K562 (cell line): ENCODE results near the gene PRELID1. TPM values are rescaled to one million over a fixed set of nuclear protein-coding genes. Genes with fewer than 3 reads are reported as not detected.

ENCODE experiments used
- ATF3 ChIP-seq, 2 experiments: fragments of 450-650 bp in 1 of 2; sonication (generic) in 1 of 2; formaldehyde crosslinking in 1 of 2; IDR thresholded peaks in 1 of 2; conservative IDR thresholded peaks in 1 of 2; 2 replicates each; pipeline versions ENCODE4 v1.6.1 to v1.8.1; 2016 to 2023; ENCODE audit warnings: mild to moderate bottlenecking in 2 of 2, moderate library complexity in 2 of 2, inconsistent platforms in 1 of 2, missing genetic modification reagents in 1 of 2
- COPS2 ChIP-seq: fragments of 450-650 bp; conservative IDR thresholded peaks from 2 replicates; pipeline ENCODE4 v1.6.1; 2016; ENCODE audit warnings: mild to moderate bottlenecking, moderate library complexity
- CUX1 ChIP-seq: fragments of 200-800 bp; sonication (Bioruptor generic); IDR thresholded peaks from 2 replicates; pipeline ENCODE4 v1.6.1; 2016; ENCODE audit warnings: missing genetic modification characterization, missing compliant biosample characterization
- ELK1 ChIP-seq: sonication (generic); formaldehyde crosslinking; IDR thresholded peaks from 2 replicates; pipeline ENCODE4 v1.8.1; 2022; ENCODE audit warnings: missing genetic modification reagents
- GATAD2A ChIP-seq: fragments of 450-650 bp; IDR thresholded peaks from 2 replicates; pipeline ENCODE4 v1.6.1; 2017
- LCOR ChIP-seq: sonication (generic); formaldehyde crosslinking; IDR thresholded peaks from 2 replicates; pipeline ENCODE4 v1.8.0; 2022; ENCODE audit warnings: mild to moderate bottlenecking, missing genetic modification reagents
- MED1 ChIP-seq: sonication (generic); formaldehyde crosslinking; IDR thresholded peaks from 2 replicates; pipeline ENCODE4 v1.8.1; 2023; ENCODE audit warnings: missing genetic modification reagents, borderline replicate concordance
- NCOA1 ChIP-seq: fragments of 450-650 bp; IDR thresholded peaks from 2 replicates; pipeline ENCODE4 v1.6.1; 2016; ENCODE audit warnings: low read depth
- NFIC ChIP-seq: fragments of 450-650 bp; IDR thresholded peaks from 2 replicates; pipeline ENCODE4 v1.6.1; 2017; ENCODE audit warnings: mild to moderate bottlenecking, inconsistent platforms
- NONO ChIP-seq, 2 experiments: fragments of 200-400 bp in 1 of 2; fragments of 450-650 bp in 1 of 2; formaldehyde crosslinking in 1 of 2; IDR thresholded peaks; 2 replicates each; pipeline ENCODE4 v1.6.1; 2017; ENCODE audit warnings: low read depth in 2 of 2, mild to moderate bottlenecking in 2 of 2, moderate library complexity in 2 of 2, low read length in 1 of 2
- SREBF1 ChIP-seq: fragments of 150-350 bp; IDR thresholded peaks from 2 replicates; pipeline ENCODE4 v1.6.1; 2014; ENCODE audit warnings: antibody characterized with exemption, low read depth, low read length, borderline replicate concordance
- TFAM ChIP-seq: fragments of 250-450 bp; sonication (Bioruptor Pico); conservative IDR thresholded peaks from 2 replicates; pipeline ENCODE4 v1.5.0; 2021; ENCODE audit warnings: mild to moderate bottlenecking, moderate library complexity
- THAP7 ChIP-seq: fragments of 250-450 bp; sonication (Bioruptor Pico); IDR thresholded peaks from 2 replicates; pipeline ENCODE4 v1.5.0; 2021
- XRCC3 ChIP-seq: fragments of 450-650 bp; IDR thresholded peaks from 2 replicates; pipeline ENCODE4 v1.6.1; 2017; ENCODE audit warnings: mild to moderate bottlenecking, moderate library complexity
- YY1 ChIP-seq, 3 experiments: IDR thresholded peaks; 2 replicates each; pipeline ENCODE4 v1.6.1; 2011; ENCODE audit warnings: low read length in 2 of 3, mild to moderate bottlenecking in 2 of 3, moderate library complexity in 2 of 3, borderline replicate concordance in 1 of 3, control low read depth in 1 of 3, low read depth in 1 of 3; ENCODE audit not compliant: insufficient read depth in 3 of 3, insufficient replicate concordance in 2 of 3, control insufficient read depth in 1 of 3, insufficient read length in 1 of 3; ENCODE audit errors: extremely low read depth in 1 of 3
- ZBTB34 ChIP-seq: fragments of 250-450 bp; sonication (Bioruptor Pico); IDR thresholded peaks from 2 replicates; pipeline ENCODE4 v1.8.0; 2021; ENCODE audit warnings: mild to moderate bottlenecking, moderate library complexity
- ZEB2 ChIP-seq: fragments of 450-650 bp; IDR thresholded peaks from 2 replicates; pipeline ENCODE4 v1.6.1; 2016
- polyA plus RNA-seq, 8 experiments: library from polyadenylated mRNA; depleted of rRNA in 4 of 8; stranded (reverse) in 5 of 8; unstranded in 3 of 8; fragments of >200 nt; fragmentation: Nextera tagmentation in 2 of 8; fragmentation: Illumina TruSeq in 1 of 8; extraction: Ambion mirVana in 2 of 8; extraction: Trizol in 1 of 8; gene quantifications; 2 replicates each; pipeline versions ENCODE4 v1.2.1 to v1.2.3, GENCODE V29; 2011 to 2014; ENCODE audit warnings: inconsistent platforms in 1 of 8, missing spikeins in 1 of 8
- total RNA-seq, 7 experiments: library from RNA; depleted of rRNA in 6 of 7; stranded (reverse); fragments of >200 nt in 6 of 7; fragmentation: Illumina TruSeq in 2 of 7; extraction: Trizol in 2 of 7; gene quantifications; 2 replicates each; pipeline versions ENCODE4 v1.2.1 to v1.2.3, GENCODE V29; 2011 to 2021; ENCODE audit warnings: low replicate concordance in 1 of 7

The PRELID1 gene
- total and polyA plus RNA-seq, 9 of the 15 experiments (the other 6 are each of a cell fraction or from before 2014, with no cell fraction given): 40.1 to 484 (median 340) TPM

- TF ChIP-seq CUX1 (CRISPR knock-in tag) (no peak), LCOR (no peak), GATAD2A (no peak), YY1 (IDR thresholded peaks at IDR 0.05; ENCODE audit: borderline replicate concordance in 1 of 3, control insufficient read depth in 1 of 3, extremely low read depth in 1 of 3, insufficient read depth in 3 of 3, insufficient read length in 1 of 3, insufficient replicate concordance in 2 of 3, low read depth in 1 of 3, low read length in 2 of 3) (peak in 1 of 3 experiments; percentile 13), NCOA1 (no peak), NFIC (peak; percentile 67), NONO (IDR thresholded peaks at IDR 0.05; ENCODE audit: low read depth in 2 of 2, low read length in 1 of 2) (0 out of 4 replicates have a peak, but pooled peaks of 1 of the 2 experiments have one; percentile 24), MED1 (CRISPR knock-in tag) (no peak), XRCC3 (no peak), SREBF1 (no peak), COPS2 (no peak), ZEB2 (0 out of 2 replicates have a peak, but pooled peaks have one; percentile 44), ATF3 (IDR thresholded peaks at IDR 0.05) (no peak), ATF3 (CRISPR knock-in tag; conservative IDR thresholded peaks at IDR 0.05) (no peak), ZBTB34 (no peak), TFAM (CRISPR knock-in tag) (no peak), THAP7 (no peak), ELK1 (CRISPR knock-in tag) (no peak)
These were observed 6.0 kb downstream of the PRELID1 start (continued) for GRCh38 chr5:177309351-177310191.
